ENCODE data around the gene CCNL2. TPM values are rescaled to one million over a fixed set of nuclear protein-coding genes. Genes with fewer than 3 reads are reported as not detected.
"Not testable (repeated sequence)": the region's sequence is repeated elsewhere in the genome, so short reads cannot be mapped to it uniquely, and the experiment has no call there.

The CCNL2 gene
- 10 to 100 TPM; 16.7 to 34.6 (median 22.0) TPM for polyA plus RNA-seq

- peaks cover 6 to 18% (median 13%) of the 10 kb centered on the region in 3 donors for H3K27me3 Mint-ChIP-seq (ENCODE audit: low read depth in 3 of 3)
- H3K4me3 Mint-ChIP-seq: peak within 1 kb of the TSS; percentile 88 to 92 (median 91)
- no peaks in the 10 kb centered on the region for H3K9me3 Mint-ChIP-seq
- H3K36me3 Mint-ChIP-seq: peaks cover 12 to 31% (median 17%) of the 10 kb centered on the region in 3 donors
- DNase-seq: peak; percentile 98 to 99 (median 99)
- H3K27ac Mint-ChIP-seq: peak within 1 kb of the TSS; percentile 84 to 95 (median 90)
- peaks cover 46 to 52% of the 10 kb centered on the region in 2 donors for H3K4me1 Mint-ChIP-seq
These were observed at the start of gene CCNL2 for GRCh38 chr1:1399187-1399871. CCNL2 (minus strand) TSS chr1:1399335; CDS start chr1:1399306, 29 bp downstream.

DNA sequence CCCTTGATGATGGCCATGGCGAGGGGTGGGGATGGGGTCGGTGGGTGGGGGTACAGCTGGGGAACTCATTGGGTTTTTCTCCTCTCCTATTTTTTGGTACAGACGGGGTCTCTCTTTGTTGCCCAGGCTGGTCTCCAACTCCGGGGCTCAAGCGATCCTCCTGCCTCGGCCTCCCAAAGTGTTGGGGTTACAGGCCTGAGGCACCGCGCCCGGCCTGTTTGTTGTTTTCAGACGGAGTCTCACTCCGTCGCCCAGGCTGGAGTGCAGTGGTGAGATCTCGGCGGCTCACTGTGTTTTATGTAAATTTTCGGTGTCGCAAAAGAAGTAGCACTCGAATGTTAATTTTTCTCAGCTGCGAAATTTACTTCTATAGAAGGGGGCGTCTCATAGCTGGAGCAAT lies 47.5 kb upstream of the CCNL2 start:
- H3K27ac Mint-ChIP-seq; H3K36me3 Mint-ChIP-seq; DNase-seq; H3K4me3 Mint-ChIP-seq; H3K27me3 Mint-ChIP-seq (ENCODE audit: low read depth in 3 of 3); H3K4me1 Mint-ChIP-seq; H3K9me3 Mint-ChIP-seq: not testable (repeated sequence)

- Mint-ChIP-seq H3K27ac (no peak overlapping the region), H3K27me3 (ENCODE audit: low read depth in 3 of 3) (peaks cover 2 to 4% (median 3%) of the 10 kb centered on the region in 3 donors)
- no peak for DNase-seq
These were observed 43.1 kb upstream of the CCNL2 start for GRCh38 chr1:1442069-1442770.

GRCh38 chr1:1441002-1441888 lies 42.1 kb upstream of the CCNL2 start:
- peaks cover 2 to 7% (median 3%) of the 10 kb centered on the region in 3 donors for H3K27me3 Mint-ChIP-seq (ENCODE audit: low read depth in 3 of 3)
- no peaks in the 10 kb centered on the region for H3K36me3 Mint-ChIP-seq
- peak; percentile 31 to 48 (median 44) for DNase-seq
- peaks cover 0 to 1% of the 10 kb centered on the region in 2 donors for H3K4me1 Mint-ChIP-seq
- H3K27ac Mint-ChIP-seq: no peak overlapping the region
- H3K4me3 Mint-ChIP-seq: no peak overlapping the region
- no peaks in the 10 kb centered on the region for H3K9me3 Mint-ChIP-seq

More at GRCh38 chr1:1442069-1442770, 43.1 kb upstream of the CCNL2 start:
- H3K4me3 Mint-ChIP-seq: no peak overlapping the region
- peaks cover 0 to 1% of the 10 kb centered on the region in 2 donors for H3K4me1 Mint-ChIP-seq
- H3K9me3 Mint-ChIP-seq: no peaks in the 10 kb centered on the region
- no peaks in the 10 kb centered on the region for H3K36me3 Mint-ChIP-seq

DNA sequence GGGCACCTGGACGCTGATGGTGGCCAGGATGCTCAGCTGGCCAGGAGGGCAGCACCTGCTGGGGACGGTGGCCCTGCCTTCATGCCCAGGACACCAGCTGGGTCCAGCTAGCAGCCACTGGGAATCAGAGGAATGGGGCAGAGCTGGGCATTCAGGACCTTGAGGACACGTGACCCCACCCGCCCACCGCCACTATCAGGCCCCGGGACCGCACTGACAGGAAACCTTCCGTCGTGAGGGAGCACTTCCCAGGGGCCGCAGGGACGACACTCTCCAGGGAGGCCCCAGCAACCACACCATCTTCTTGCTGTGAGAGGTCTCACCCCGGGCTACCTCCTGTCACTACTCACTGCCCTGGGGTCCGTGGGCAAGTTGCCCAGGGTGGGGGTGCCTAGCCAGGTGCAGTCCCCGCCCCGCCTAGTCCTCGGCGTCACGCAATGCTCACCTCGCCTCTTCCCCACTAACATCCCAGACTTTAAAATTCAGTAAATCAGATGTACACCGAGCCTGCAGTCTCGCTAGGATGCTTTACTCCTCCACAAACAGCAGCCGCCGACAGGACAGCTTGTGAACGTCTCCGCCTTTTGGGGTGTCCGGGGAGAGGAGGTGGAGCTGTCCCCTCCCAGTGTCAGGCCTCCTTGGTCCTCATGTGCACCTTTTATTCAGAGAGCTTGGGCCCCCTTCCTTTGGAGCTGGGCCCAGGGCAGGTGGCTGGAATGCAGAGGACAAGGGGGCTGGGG lies 41.3 kb upstream of the CCNL2 start:
- Mint-ChIP-seq H3K4me1 (peaks cover 0 to 2% of the 10 kb centered on the region in 2 donors), H3K27me3 (ENCODE audit: low read depth in 3 of 3) (peaks cover 2 to 8% (median 3%) of the 10 kb centered on the region in 3 donors), H3K9me3 (no peaks in the 10 kb centered on the region), H3K27ac (no peak overlapping the region), H3K4me3 (no peak overlapping the region), H3K36me3 (no peaks in the 10 kb centered on the region)
- DNase-seq: no peak

DNA sequence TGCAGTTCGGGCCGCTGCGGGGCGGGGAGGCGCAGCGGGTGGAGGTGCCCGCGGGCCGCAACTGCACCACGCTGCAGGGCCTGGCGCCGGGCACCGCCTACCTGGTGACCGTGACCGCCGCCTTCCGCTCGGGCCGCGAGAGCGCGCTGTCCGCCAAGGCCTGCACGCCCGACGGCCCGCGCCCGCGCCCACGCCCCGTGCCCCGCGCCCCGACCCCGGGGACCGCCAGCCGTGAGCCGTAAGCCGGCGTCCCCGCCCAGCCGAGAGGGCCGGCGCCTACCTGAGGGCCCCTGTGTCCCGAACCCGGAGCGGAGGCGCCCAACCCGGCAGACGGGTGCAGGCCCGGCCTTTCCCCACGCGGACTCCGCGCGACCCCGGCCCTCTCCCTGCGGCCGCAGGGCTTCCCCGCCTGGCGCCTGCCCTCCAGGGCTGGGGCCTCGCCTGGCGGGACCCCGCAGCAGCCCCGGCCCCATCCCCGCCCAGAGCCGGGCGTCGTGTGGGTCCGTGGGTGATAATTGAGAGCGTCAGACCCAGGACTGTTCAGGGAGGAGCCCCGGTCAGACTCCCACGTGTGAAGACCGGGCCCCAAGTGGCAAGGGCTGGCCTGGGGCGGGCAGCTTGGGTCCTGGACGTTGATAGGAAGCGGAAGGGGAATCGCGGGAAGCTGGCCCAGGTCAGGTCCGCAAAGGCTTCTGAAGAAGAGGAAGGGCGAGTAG lies 40.6 kb upstream of the CCNL2 start:
- Mint-ChIP-seq H3K27me3 (ENCODE audit: low read depth in 3 of 3) (peaks cover 2 to 11% (median 7%) of the 10 kb centered on the region in 3 donors), H3K9me3 (no peaks in the 10 kb centered on the region), H3K36me3 (no peaks in the 10 kb centered on the region), H3K4me1 (peaks cover 0 to 2% of the 10 kb centered on the region in 2 donors), H3K4me3 (no peak overlapping the region), H3K27ac (no peak overlapping the region)
- no peak for DNase-seq

GRCh38 chr1:1438531-1439381 lies 39.6 kb upstream of the CCNL2 start:
- Mint-ChIP-seq H3K4me1 (peaks cover 0 to 2% of the 10 kb centered on the region in 2 donors), H3K36me3 (no peaks in the 10 kb centered on the region), H3K4me3 (no peak overlapping the region), H3K27ac (no peak overlapping the region), H3K27me3 (ENCODE audit: low read depth in 3 of 3) (peaks cover 2 to 7% (median 6%) of the 10 kb centered on the region in 3 donors), H3K9me3 (no peaks in the 10 kb centered on the region)
- DNase-seq: no peak

DNA sequence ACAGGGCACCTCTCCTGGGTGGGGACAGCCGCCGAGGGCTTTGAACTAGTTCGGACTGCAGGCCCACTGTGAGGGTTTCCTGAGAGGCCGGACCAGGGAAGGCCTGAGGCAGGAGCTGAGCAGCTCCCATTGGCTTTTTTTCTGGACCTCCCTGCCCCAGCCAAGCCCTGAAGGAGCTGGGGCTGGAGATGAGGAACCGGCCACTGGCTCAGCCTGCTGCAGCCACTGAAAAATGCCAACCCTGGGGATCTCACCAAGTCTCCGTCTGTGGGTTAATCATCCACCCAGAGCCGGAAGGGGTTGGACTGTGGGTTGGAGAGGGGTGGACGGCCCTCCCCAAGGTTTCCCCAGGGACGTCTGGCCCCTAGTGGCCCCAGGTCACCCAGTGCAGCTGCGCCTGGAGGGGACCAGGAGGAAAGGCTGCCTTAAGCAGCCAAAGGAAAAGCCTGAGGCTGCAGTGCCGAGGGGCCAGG lies 38.8 kb upstream of the CCNL2 start:
- no peak for DNase-seq
- Mint-ChIP-seq H3K27me3 (ENCODE audit: low read depth in 3 of 3) (peaks cover 2 to 7% (median 5%) of the 10 kb centered on the region in 3 donors), H3K9me3 (no peaks in the 10 kb centered on the region), H3K4me1 (peaks cover 0 to 2% of the 10 kb centered on the region in 2 donors), H3K4me3 (no peak overlapping the region), H3K36me3 (no peaks in the 10 kb centered on the region), H3K27ac (no peak overlapping the region)

- Mint-ChIP-seq H3K4me3 (no peak overlapping the region), H3K27ac (no peak overlapping the region), H3K36me3 (no peaks in the 10 kb centered on the region), H3K27me3 (ENCODE audit: low read depth in 3 of 3) (peaks cover 2 to 7% (median 5%) of the 10 kb centered on the region in 3 donors), H3K4me1 (peaks cover 0 to 2% of the 10 kb centered on the region in 2 donors), H3K9me3 (no peaks in the 10 kb centered on the region)
- no peak for DNase-seq
These were observed 38.1 kb upstream of the CCNL2 start for GRCh38 chr1:1437033-1437903.

DNA sequence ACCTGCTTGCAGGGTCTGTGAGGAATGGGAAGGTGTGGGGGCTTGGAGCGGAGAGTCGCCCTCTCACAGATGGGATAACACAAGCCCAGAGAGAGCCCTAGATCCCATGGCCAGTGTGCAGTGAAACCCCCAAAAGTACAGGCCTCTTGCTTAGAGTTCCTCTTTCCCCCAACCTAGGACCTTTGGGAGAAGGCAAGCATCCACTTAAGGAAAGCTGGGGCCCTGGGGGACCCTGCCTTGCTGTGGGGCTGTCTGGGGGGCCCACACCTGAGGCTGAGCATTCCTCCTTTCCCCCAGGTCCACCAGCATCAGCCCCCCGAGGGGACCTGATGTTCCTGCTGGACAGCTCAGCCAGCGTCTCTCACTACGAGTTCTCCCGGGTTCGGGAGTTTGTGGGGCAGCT lies 37.5 kb upstream of the CCNL2 start:
- H3K4me1 Mint-ChIP-seq: peaks cover 0 to 1% of the 10 kb centered on the region in 2 donors

DNA sequence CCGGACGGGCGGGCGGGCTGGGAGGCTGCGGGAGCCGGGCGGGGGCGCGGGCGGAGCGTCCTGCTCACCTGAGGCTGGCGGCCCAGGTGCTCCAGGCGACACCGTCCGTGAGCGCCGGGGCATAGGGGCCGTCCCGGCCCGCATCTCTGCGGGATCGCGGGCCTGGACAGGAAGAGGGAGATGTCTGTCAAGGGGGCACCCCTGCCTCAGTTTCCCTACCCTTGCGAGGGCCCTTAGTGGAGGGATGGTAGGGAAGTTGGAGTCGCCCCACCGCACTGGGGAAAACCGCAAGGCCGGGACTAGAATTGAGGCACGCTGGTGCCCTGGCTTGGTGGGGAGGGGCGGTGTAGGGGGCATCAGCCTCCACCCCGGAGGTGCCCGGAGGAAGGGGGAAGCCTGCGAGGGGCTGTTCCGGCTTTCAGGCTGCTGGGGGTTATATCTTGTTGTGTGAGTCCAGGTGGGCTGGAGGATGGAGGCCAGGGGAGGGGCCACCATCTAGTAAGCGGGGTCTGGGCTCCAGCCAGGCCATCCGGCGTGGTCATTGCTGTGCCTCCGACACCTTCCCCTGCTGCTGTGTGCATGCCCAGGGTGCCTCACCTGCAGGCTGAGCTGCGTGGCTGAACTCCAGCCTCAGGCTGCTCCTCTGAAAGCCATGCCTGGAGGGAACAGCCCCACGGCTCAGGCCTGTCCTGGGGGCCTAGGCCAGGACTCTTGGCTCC lies 36.9 kb upstream of the CCNL2 start:
- Mint-ChIP-seq H3K4me3 (peak overlapping the region in 4 of 5 donors; percentile 33 to 68 (median 58)), H3K27ac (no peak overlapping the region), H3K4me1 (peaks cover 0 to 1% of the 10 kb centered on the region in 2 donors), H3K9me3 (no peaks in the 10 kb centered on the region), H3K27me3 (ENCODE audit: low read depth in 3 of 3) (peaks cover 2 to 7% (median 5%) of the 10 kb centered on the region in 3 donors), H3K36me3 (no peaks in the 10 kb centered on the region)
- DNase-seq: no peak

More for the DNA sequence above, 37.5 kb upstream of the CCNL2 start:
- Mint-ChIP-seq H3K4me3 (peak overlapping the region in 2 of 5 donors; percentile 58 to 59), H3K27me3 (ENCODE audit: low read depth in 3 of 3) (peaks cover 2 to 7% (median 5%) of the 10 kb centered on the region in 3 donors), H3K36me3 (no peaks in the 10 kb centered on the region), H3K27ac (no peak overlapping the region), H3K9me3 (no peaks in the 10 kb centered on the region)
- no peak for DNase-seq
